ENCODE measurements around the gene MXD3.
"Not testable (repeated sequence)": the region's sequence is repeated elsewhere in the genome, so short reads cannot be mapped to it uniquely, and the experiment has no call there.

Gene MXD3

DNA sequence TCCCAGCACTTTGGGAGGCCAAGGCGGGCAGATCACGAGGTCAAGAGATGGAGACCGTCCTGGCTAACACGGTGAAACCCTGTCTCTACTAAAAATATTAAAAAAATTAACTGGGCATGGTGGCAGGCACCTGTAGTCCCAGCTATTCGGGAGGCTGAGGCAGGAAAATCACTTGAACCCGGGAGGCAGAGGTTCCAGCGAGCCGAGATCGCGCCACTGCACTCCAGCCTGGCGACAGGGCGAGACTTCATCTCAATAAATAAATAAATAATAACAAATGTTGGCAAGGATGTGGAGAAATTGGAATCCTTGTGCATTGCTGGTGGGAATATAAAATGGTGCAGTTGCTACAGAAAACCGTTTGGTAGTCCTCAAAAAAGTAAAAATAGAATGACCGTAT lies 31.3 kb upstream of the MXD3 start:
- DNase-seq: not testable (repeated sequence)

DNA sequence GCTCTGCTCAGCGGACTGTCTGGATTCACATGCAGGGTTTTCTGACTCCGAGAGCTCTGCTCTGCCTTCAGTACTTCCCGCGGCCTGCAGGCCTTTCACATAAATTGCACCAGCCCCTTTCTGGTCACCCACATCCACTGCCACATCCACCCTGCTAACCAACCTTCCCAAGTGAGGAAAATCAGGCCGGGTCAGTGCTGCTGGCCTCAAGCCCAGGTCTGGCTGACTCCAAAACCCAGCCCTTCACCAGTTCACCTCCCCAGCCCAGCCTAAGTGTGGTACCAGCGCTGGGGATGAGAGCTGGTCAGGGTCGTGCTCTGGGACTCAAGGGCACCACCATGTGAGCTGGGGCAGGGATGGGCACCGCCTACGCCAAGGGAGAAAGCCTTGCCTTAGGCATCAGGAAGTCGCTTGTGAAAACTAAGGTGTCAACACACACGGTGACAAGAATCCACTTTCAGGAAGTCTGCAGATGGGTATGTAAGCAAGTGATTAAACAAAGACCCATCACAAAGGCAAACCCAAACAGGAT lies 27.5 kb upstream of the MXD3 start:
- DNase-seq: no peak

GRCh38 chr5:177338251-177339106 lies 26.8 kb upstream of the MXD3 start:
- DNase-seq: no peak

- no peak for DNase-seq
Measured at GRCh38 chr5:177336603-177337494, 25.2 kb upstream of the MXD3 start.

- DNase-seq: no peak
Measured at GRCh38 chr5:177336112-177336511, 24.4 kb upstream of the MXD3 start.

DNA sequence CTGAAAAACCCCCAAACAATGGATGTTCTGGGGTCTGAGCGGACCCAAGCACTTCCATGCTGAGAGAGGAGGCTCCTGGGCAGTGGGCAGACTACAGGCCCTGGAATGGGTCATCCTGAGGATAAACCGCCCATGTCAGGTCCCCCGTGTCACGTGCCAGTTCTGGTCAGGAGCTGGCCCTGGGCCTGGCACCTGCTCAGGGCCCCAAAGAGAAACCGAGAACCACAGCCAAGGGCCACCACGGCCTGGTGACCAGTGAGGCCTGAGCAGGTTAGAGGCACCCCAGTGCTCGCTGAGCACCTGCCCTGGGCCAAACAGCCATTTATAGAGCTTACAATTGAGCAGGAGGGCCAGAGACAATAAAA lies 24.0 kb upstream of the MXD3 start:
- DNase-seq: no peak

GRCh38 chr5:177334781-177335700 lies 23.3 kb upstream of the MXD3 start:
- no peak for DNase-seq

- no peak for DNase-seq
Measured at GRCh38 chr5:177334155-177334551, 22.5 kb upstream of the MXD3 start.

- no peak for DNase-seq
Measured at GRCh38 chr5:177333420-177334154, 21.9 kb upstream of the MXD3 start.

DNA sequence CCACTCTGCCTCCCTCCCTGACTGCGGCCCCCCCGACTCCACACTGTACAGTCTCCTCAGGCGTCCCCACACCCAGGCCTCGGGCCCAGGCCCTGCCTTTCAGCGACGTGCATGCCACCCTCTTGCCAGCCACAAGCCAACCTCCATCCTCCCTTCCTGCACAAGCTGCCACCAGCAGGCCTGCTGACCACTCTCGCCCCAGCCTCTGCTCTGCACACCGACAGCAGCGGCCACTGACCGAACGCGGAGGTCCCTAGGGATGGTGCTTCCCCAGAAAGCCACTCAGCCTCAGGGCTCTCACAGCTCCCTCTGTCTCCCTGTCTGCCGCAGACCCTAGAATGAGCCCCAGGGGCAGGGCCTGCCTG lies 21.2 kb upstream of the MXD3 start:
- no peak for DNase-seq

GRCh38 chr5:177332031-177332895 lies 20.6 kb upstream of the MXD3 start:
- no peak for DNase-seq

DNA sequence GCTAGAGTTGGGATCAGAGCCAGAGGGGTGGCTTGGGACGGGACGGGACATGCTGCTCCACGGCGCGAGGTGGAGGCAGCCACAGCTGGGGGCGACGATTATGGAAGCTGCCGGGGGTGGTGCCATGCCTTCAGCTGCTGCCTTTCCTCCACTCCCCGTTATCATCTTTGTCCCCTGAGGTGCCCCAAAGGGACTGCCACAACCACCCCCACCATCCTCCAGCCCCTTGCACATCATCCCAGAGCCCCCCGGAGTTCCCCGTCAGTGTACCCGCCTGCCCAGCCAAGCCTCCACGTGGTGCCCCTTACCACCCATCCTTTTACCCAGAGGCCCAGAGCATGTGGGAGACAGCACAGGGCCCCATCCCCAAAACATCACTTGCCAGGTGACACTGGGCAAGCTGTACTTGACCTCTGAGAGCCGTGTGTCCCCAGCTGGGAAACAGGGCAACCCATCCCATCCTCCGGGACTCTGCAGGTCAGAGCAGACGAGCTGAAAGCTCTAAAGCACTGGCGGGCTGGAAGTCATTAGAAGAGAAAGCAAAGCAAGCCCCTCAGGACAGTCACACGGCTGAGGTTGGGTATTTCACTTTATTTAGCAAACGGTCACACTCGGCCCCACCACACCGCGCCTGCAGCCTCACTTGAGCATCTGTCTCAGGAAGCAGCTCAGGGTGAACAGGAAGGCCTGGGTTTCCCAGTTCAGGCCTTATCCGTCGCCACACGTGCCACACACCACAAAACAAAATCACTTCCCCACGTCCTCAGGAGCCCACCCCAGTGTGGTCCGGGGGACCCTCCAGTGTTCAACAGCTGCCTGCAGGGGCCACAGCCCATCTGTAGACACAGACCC lies 19.5 kb upstream of the MXD3 start:
- no peak for DNase-seq

DNA sequence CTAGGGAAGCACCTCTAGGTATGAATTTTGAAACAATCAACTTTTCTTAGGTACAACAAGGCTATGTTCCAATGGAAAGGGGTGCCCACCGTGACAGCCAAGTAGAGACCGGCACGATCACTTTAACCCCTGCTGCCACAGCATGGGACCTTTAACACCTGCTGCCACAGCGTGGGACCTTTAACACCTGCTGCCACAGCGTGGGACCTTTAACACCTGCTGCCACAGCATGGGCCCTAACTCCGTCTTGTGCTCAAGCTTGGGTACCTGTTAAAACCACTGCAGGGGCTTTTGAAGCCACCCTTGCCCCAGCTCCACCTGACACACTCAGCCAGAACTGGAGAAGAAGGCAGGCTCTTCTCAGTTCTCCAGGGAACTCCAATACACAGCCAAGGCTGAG lies 18.2 kb upstream of the MXD3 start:
- no peak for DNase-seq

GRCh38 chr5:177328545-177329231 lies 17.0 kb upstream of the MXD3 start:
- DNase-seq: no peak

DNA sequence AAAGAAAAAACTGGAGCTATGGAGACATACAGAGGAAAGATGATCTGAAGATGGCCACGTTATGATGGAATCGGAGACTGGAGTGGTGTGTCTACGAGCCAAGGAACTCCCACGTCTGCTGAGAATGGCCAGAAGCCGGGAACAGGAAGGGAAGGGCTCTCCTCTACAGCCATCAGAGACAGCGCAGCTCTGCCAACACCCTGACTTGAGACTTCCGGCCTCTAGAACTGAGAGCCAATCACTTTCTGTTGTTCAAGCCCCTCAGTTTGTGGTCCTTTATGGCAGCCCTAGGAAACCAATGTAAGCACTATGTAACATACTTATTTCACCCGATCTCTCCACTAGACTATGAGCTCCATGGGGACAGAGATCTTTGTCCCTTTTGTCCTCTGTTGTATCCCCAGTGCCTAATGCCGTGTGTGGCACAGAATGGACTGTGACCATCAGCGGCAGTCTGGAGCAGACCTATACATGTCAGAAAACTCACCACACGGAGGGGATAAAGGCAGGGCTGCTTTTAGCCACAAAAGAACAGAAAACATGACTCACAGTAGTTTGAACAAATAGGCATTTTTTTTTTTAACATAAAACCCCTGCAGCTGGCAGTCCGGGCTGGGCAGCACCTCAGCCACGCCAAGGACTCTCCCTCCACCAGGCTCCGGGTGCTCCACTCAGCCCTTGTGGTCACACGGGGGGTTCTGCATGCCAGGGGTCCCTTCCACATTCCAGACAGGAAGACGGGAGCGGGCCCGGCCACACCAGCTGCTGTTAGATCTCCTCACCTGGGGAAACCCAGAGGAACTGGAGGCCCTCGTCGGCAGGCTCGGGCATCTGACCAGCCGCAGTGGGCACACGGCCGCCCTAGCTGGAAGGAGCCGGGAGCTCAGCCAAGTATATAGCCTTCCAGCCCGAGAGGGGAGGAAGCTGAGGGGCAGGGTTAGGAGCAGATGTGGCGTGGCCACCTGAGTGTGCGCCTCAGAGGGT lies 16.1 kb upstream of the MXD3 start:
- DNase-seq: no peak

DNA sequence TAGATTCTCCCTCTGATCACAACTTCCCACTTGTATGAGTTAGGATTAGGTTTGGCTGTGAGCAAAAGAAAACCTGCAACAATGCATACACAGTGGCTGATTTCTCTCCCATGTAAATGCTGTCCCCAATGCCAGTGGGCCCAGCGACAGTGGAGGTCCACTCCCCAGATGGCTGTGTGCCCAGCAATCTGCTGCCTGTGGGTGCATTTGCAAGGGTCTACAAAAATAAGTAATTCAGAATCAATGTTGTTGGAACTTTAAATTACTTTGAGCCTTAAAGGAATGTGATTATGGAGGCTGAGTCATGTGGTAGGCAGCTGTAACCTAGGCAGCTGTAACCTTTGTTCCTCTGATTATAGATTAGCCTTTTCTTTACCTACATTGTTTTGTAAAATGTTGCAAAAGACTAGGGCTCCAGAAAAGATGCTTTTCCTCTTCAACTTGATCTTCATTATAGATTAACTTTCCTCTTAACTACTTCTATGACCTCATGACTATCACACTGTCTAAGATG lies 14.2 kb upstream of the MXD3 start:
- no peak for DNase-seq

DNA sequence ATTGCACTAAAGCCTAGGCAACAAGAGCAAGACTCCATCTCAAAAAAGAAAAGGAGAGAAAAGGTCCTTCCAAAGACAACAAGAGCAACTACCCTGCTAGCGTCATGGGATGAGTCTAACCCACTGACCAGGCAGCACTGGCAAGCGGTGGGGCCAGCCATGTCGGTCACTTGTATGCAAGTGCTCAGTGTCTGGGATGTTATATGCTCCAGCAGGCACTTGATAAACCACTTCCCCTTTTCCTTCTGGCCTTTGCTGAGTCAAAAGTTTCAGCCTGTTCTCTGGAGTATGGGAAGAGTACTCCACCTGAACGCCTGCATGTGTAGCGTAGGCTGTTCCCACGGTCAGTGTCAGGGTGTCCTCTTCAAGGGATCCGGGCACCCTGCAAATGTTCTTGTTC lies 9.2 kb upstream of the MXD3 start:
- no peak for DNase-seq

All from activated CD4-positive, CD25-positive, alpha-beta regulatory T cell treated with anti-CD3 and anti-CD28 coated beads, Interleukin-2, amount 50 U/mL, for 72 hours (primary cell).